HG02973 (cell line): ENCODE data around the gene SV2B.

ENCODE experiments used
- ATAC-seq: cut with Tn5 transposase; IDR thresholded peaks from one replicate; pipeline ENCODE4 v1.9.1; 2021; ENCODE audit warnings: moderate library complexity; ENCODE audit not compliant: unreplicated experiment

The SV2B gene

DNA sequence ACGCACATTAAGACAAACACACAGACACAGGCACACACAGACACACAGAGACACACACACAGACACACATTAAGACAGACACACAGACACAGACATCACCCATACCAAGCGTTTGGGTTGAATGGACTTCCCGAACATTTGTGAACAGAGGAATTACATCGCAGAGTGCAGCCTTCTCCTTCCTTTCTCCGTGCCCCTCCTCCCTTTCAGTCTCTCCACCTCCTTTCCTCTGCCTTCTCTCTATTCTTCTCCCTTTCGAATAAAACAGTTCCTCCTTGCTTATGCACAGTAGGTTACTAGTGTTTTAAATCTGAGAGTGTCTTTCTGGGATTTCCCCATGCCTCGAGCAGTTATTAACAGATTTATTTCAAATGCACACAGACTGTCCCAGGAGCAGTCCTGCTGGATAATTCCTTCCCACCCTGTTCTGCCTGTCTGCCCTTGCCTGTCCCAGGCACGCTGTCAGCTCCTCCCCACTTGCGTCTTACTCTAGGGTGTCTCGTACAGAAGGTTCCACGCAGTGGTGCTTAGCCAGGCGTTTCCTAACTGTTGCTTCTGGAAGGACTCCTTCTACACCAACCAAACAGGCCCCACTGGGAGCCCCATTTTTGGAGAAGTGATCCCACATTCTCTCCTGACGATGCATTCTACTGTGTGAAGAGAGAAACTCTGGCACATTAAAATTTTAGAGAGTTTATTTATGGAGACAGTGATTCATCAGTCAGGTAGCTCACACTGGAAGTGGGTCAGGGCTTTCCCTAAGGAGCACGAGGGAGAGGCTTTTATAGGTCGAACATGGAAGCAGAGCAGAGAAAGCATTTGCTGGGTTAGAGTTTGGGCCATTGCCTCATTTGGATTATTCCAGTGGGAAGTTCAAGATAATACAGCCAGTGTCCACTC, 163.8 kb downstream of the SV2B start:
- no peak for ATAC-seq

DNA sequence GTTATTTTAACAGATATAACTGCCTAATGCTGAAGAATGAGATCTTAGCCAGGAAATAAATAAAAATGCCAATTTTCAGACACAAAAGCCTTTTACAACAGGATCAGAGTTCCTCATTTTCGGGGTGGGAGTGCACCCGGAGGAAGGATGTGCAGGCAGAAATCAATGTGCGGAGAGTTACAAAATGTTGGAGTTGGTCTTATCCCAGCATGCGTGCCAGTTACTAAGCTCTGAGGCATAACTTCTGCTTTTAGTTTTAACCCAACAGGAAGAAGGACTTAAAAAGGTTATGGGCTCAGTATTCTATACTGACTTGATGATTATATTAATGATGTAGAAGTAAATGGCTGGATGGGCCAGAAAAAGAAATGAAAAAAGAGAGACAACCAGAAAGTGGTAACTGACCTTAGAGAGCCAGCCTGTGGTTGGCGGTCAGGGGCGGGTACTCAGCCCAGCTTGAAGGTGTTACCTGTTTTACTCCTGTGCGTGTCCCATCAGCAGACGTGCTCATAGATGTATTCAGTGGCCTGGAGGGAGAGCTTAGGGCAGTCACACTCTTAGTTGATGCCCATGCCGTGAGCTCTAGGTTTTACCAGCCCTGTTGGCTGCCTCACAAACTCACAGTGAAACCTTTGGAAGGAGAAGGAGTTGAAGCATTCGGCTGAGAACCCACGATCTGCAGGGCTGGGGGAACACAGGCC, 164.7 kb downstream of the SV2B start:
- no peak for ATAC-seq

DNA sequence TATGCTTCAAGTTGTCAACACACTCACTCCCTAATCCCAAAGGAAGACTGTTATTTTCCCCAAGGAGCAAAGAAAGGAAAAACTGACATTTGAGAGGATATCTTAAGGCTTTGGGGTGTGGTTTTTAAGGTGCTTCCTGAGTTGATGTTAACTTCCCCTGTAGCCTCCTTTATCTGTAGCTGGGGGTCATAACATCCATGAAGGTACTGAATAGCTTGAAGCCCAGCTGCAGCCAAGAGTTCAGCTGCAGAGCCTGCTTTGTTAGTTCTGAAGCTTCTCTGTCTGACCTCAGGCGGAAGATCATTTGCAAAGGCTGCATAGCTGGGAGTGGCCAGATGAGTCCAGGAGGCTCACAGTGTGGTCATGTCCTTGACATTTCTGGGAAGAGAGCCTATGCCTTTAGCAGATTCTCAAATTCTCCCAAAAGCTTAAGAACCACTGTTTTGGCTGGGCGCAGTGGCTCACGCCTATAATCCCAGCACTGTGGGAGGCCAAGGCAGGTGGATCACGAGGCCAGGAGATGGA, 165.4 kb downstream of the SV2B start:
- no peak for ATAC-seq

- no peak for ATAC-seq
Measured at GRCh38 chr15:91268510-91268909, 168.5 kb downstream of the SV2B start.

DNA sequence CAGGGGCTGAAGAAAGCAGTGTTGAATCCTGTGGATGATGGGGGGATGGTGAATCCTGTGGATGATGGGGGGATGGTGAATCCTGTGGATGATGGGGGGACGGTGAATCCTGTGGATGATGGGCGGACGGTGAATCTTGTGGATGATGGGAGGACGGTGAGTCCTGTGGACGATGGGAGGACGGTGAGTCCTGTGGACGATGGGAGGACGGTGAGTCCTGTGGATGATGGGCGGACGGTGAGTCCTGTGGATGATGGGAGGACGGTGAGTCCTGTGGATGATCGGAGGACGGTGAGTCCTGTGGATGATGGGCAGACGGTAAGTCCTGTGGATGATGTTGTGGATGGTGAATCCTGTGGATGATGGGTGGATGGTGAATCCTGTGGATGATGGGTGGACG, 170.7 kb downstream of the SV2B start:
- ATAC-seq = no peak

- no peak for ATAC-seq
Measured at GRCh38 chr15:91271565-91272153, 171.6 kb downstream of the SV2B start.

- no peak for ATAC-seq
Measured at GRCh38 chr15:91275844-91276243, 175.8 kb downstream of the SV2B start.

DNA sequence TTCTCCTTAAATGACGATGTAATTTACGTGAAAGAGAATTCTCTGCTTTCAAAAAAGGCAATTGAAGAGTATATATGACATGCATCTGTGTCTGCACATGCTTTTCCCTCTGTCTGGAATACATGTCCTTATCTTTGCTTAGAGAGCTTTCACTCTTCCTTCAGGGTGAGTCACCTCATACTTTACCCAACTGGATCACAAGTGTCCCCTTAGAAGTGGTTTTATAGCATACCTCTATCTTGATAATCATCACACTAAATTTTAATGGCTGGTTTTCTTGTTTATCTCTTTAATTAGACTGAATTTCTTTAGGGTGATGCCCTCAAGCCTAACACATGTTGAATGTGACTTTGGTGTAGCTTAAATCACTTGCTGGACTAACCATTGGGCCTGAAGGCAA, 178.9 kb downstream of the SV2B start:
- ATAC-seq = no peak

DNA sequence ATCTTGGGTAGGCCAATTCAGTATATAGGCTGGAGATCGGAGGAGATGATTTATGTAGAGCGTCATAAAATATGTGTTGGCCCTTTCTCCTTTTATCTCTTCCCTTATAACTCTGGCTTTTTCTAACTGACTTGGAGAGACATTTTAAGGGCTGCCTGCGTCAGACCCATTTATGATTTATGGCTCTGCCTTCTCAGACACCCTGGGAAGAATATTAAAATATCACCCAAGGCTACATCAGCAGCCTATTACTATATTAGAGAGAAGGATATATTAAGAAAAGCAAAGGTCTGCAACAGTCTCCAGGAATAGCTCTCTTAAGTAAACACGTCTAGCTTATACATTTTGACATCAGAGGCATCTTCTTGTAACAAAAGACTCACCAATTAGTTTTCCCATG, 179.4 kb downstream of the SV2B start:
- no peak for ATAC-seq

DNA sequence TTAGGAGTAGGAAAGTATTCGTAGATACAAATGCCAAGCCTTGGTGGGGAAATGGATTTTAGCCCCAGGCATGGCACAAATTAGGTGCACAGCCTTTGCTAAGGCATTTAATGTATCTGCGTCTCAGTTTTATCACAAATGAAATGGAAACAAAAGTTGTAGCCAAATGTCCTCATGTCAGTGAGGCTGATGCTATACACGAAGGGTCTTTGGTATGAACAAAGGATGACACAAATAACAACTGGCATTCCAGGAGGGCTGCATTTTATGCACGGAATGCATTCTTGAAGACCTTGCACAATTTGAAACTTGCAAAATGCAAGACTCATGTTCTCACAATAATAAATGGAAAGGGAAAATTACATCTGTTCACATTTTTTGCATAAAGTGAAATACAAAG, 181.9 kb downstream of the SV2B start:
- no peak for ATAC-seq

DNA sequence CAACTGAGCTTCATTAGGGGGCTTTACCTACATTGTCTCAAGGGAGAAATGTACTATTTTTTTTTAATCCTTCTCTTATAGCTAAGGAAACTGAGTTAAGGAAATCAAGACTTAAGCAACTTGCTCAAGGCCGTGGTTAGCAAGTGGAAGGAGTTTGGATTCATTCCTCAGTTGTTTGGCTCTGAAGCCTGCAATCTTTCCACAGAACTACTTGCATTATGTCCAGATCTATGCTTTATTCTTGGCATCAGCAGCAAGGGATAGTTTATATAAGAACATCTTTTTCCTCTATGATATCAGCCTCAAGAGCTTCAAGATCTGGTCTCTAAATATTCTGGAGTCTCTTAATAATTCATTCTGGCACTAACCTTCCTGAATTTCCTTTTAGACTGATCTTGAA, 182.4 kb downstream of the SV2B start:
- ATAC-seq = no peak

- no peak for ATAC-seq
Measured at GRCh38 chr15:91283155-91283554, 183.1 kb downstream of the SV2B start.

GRCh38 chr15:91284758-91285466, 184.9 kb downstream of the SV2B start:
- ATAC-seq = no peak

DNA sequence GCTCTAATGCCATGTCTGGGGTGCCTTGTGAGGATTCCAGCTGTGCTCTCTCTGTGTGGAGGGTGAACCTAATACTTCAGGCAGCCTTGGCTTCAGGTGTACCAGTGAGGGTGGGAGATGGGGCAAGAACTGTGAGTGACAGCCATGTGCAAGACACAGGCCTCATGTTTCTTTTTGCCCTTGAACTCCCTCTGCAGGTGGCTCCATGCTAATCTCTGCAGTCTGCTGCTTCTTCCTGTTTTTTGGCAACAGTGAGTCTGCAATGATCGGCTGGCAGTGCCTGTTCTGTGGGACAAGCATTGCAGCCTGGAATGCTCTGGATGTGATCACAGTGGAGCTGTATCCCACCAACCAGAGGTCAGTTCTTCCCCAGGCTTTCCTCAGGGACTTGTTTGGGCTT, 189.3 kb downstream of the SV2B start:
- no peak for ATAC-seq

DNA sequence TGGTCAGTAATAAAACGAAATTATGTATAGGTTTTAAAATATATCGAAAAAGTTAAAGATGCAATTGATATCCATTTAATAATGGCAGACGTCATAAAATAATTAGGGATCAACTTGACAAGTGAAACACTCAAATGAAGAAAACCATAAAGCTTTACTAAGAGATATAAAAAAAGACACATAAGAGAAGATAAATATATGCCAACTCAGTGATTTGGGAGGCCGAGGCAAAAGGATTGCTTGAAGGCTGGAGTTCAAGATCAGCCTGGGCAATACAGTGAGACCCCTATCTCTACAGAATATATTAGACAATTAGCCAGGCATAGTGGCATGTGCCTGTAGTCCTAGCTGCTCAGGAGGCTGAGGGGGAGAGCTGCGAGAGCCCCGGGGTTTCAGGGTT, 190.5 kb downstream of the SV2B start:
- no peak for ATAC-seq

GRCh38 chr15:91291673-91292072, 191.6 kb downstream of the SV2B start:
- peak; percentile 70 for ATAC-seq

GRCh38 chr15:91294344-91294743, 194.3 kb downstream of the SV2B start:
- no peak for ATAC-seq

DNA sequence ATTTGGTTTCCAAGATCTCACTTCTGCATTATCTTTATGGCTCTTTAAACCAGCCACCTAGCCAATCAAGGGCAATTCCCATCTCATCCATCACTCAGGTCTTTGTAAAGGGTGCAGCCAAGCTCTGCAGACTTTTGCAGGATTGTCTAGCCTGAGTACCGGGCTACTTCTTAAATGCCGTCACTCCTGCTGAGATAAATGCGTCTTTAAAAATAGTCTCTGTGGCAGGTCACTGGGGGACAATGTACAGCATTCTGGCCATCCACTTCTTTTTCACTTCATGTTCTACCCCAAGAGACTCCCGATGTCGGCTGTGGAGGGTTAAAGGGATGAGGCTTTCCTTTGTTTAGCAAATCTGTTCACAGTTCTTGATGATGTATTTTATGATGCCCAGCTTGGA, 194.7 kb downstream of the SV2B start:
- no peak for ATAC-seq

DNA sequence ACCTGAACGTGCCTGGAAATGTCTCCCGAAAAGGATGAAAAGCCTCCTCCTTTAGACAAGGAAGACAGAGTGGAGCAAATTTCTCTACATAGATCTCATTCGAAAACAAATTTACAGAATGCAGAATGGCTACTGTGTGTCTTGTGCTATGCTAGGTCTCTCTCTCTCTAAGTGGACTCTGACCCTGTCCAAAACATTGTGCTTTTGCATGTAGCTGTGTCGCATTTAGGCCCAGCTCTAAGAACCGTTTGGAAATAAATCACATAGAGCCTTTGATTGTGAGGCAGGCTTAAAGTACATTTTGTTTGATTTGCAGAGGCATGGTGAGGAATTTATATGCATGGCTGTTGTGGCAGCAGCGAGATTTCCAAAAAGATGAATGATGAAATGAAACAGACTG, 198.0 kb downstream of the SV2B start:
- no peak for ATAC-seq

DNA sequence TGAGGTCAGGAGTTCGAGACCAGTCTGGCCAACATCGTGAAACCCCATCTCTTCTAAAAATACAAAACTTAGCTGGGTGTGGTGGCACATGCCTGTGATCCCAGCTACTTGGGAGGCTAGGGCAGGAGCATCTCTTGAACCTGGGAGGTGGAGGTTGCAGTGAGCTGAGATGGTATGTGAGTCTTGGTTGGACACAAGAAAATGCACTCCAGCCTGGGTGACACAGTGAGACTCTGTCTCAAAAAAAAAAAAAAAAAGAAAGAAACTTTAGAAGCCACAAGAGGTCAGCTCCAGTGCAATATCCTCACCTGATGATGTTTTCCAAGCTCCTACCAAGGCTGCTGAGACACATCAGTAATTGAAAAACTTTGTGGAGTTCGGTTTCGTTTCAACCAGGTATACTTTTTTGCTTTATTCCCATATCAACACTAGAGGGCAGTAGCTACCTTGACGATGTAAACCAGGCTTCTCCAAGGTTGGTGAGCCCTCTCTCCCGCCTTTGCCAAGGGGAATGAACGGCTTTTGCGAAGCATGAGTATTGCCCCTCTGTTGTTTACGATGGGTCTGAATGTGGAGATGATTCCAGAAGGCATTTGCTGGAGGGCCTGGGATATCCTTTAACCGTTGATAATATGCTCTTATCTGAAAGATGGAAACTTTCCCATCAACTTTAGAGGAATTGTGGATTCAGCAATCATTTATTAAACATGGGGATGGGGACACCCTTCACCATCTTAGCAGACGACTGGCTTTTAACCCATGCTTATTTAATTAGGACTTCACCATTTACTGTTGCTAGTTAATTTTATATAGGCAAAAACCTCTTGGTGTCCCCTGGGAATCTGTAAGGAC, 202.8 kb downstream of the SV2B start:
- no peak for ATAC-seq
